ENCODE measurements around the gene DDA1.
A peak's percentile ranks its signal among the peaks of the same experiment; 100 is the strongest.

The DDA1 gene

DNA sequence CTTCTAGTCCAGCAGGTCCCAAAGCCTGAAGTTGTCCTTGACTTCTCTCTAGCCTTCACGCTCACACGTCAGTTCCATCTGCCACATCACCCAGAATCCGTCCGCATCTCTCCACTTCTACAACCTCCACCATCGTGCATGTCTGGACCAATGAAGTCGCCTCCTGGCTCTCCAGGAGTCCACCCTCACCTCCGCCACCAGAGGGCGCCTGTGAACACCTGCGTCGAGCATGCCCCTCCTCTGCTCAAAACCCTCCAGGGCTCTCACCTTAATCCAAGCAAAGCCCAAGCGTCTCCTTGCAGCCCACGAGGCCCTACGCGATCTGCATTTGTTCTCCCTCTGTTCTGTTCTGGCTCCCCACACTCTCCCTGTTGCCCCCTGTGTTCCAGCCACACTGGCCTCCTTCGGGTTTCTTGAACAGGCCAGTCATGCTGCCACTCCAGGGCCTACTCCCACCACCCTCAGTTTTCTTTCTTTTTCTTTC, 48.5 kb upstream of the DDA1 start (continued):
- TF ChIP-seq, protein P1, sequence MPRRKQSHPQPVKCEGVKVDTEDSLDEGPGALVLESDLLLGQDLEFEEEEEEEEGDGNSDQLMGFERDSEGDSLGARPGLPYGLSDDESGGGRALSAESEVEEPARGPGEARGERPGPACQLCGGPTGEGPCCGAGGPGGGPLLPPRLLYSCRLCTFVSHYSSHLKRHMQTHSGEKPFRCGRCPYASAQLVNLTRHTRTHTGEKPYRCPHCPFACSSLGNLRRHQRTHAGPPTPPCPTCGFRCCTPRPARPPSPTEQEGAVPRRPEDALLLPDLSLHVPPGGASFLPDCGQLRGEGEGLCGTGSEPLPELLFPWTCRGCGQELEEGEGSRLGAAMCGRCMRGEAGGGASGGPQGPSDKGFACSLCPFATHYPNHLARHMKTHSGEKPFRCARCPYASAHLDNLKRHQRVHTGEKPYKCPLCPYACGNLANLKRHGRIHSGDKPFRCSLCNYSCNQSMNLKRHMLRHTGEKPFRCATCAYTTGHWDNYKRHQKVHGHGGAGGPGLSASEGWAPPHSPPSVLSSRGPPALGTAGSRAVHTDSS (tag by site-specific recombination; IDR thresholded peaks at IDR 0.05), result no peak
- no peak for TF ChIP-seq OSR2 (tag by site-specific recombination; IDR thresholded peaks at IDR 0.05)
- peak; percentile 53; the same call in 1 of the 2 replicates for TF ChIP-seq KLF8 (tag by site-specific recombination; IDR thresholded peaks at IDR 0.05)
- peak; percentile 51 for TF ChIP-seq SP7 (tag by site-specific recombination; IDR thresholded peaks at IDR 0.05)
- TF ChIP-seq ZNF677 (tag by site-specific recombination; IDR thresholded peaks at IDR 0.05), result no peak
- TF ChIP-seq SP3 (tag by site-specific recombination; IDR thresholded peaks at IDR 0.05), result no peak
- TF ChIP-seq, protein P2, sequence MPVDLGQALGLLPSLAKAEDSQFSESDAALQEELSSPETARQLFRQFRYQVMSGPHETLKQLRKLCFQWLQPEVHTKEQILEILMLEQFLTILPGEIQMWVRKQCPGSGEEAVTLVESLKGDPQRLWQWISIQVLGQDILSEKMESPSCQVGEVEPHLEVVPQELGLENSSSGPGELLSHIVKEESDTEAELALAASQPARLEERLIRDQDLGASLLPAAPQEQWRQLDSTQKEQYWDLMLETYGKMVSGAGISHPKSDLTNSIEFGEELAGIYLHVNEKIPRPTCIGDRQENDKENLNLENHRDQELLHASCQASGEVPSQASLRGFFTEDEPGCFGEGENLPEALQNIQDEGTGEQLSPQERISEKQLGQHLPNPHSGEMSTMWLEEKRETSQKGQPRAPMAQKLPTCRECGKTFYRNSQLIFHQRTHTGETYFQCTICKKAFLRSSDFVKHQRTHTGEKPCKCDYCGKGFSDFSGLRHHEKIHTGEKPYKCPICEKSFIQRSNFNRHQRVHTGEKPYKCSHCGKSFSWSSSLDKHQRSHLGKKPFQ (tag by site-specific recombination; IDR thresholded peaks at IDR 0.05), result peak; percentile 59; the same call in 1 of the 2 replicates
- no peak for TF ChIP-seq ZSCAN23 (tag by site-specific recombination; IDR thresholded peaks at IDR 0.05)
- peak; percentile 72 for TF ChIP-seq ZBTB8A (tag by site-specific recombination; IDR thresholded peaks at IDR 0.05)
- TF ChIP-seq ZNF792 (tag by site-specific recombination; IDR thresholded peaks at IDR 0.05), result no peak
- TF ChIP-seq, protein P3, sequence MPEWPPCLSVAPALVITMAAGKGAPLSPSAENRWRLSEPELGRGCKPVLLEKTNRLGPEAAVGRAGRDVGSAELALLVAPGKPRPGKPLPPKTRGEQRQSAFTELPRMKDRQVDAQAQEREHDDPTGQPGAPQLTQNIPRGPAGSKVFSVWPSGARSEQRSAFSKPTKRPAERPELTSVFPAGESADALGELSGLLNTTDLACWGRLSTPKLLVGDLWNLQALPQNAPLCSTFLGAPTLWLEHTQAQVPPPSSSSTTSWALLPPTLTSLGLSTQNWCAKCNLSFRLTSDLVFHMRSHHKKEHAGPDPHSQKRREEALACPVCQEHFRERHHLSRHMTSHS (tag by site-specific recombination; IDR thresholded peaks at IDR 0.05), result no peak
- TF ChIP-seq ZNF2 (tag by site-specific recombination; IDR thresholded peaks at IDR 0.05), result peak; percentile 94; the same call in 1 of the 2 replicates
- TF ChIP-seq, protein P4, sequence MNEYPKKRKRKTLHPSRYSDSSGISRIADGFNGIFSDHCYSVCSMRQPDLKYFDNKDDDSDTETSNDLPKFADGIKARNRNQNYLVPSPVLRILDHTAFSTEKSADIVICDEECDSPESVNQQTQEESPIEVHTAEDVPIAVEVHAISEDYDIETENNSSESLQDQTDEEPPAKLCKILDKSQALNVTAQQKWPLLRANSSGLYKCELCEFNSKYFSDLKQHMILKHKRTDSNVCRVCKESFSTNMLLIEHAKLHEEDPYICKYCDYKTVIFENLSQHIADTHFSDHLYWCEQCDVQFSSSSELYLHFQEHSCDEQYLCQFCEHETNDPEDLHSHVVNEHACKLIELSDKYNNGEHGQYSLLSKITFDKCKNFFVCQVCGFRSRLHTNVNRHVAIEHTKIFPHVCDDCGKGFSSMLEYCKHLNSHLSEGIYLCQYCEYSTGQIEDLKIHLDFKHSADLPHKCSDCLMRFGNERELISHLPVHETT (tag by site-specific recombination; IDR thresholded peaks at IDR 0.05), result peak; percentile 45; the same call in 1 of the 2 replicates
- TF ChIP-seq ZNF76 (tag by site-specific recombination; IDR thresholded peaks at IDR 0.05; ENCODE audit: borderline replicate concordance, low read depth), result no peak
- peak; percentile 49; the same call in 1 of the 2 replicates for TF ChIP-seq ZNF629 (tag by site-specific recombination; IDR thresholded peaks at IDR 0.05)
- TF ChIP-seq ZNF37A (tag by site-specific recombination; IDR thresholded peaks at IDR 0.05), result no peak
- no peak for TF ChIP-seq ZNF791 (tag by site-specific recombination; IDR thresholded peaks at IDR 0.05)
- no peak for TF ChIP-seq ZNF292 (tag by site-specific recombination; IDR thresholded peaks at IDR 0.05; ENCODE audit: borderline replicate concordance, low read depth)
- no peak for TF ChIP-seq ZNF354C (tag by site-specific recombination; IDR thresholded peaks at IDR 0.05; ENCODE audit: borderline replicate concordance, low read depth)
- TF ChIP-seq SCRT1 (tag by site-specific recombination; IDR thresholded peaks at IDR 0.05; ENCODE audit: borderline replicate concordance), result no peak
- TF ChIP-seq, protein P5, sequence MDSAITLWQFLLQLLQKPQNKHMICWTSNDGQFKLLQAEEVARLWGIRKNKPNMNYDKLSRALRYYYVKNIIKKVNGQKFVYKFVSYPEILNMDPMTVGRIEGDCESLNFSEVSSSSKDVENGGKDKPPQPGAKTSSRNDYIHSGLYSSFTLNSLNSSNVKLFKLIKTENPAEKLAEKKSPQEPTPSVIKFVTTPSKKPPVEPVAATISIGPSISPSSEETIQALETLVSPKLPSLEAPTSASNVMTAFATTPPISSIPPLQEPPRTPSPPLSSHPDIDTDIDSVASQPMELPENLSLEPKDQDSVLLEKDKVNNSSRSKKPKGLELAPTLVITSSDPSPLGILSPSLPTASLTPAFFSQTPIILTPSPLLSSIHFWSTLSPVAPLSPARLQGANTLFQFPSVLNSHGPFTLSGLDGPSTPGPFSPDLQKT (IDR thresholded peaks at IDR 0.05; ENCODE audit: borderline replicate concordance, low read depth, low read length), result no peak
- TF ChIP-seq ZNF670 (tag by site-specific recombination; IDR thresholded peaks at IDR 0.05; ENCODE audit: low read depth), result no peak
- TF ChIP-seq, protein P6, sequence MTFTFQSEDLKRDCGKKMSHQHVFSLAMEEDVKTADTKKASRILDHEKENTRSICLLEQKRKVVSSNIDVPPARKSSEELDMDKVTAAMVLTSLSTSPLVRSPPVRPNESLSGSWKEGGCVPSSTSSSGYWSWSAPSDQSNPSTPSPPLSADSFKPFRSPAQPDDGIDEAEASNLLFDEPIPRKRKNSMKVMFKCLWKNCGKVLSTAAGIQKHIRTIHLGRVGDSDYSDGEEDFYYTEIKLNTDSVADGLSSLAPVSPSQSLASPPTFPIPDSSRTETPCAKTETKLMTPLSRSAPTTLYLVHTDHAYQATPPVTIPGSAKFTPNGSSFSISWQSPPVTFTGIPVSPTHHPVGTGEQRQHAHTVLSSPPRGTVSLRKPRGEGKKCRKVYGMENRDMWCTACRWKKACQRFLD (tag by site-specific recombination; IDR thresholded peaks at IDR 0.05), result no peak
- TF ChIP-seq ZNF248 (tag by site-specific recombination; IDR thresholded peaks at IDR 0.05), result no peak
- no peak; the same call in 1 of the 2 replicates for TF ChIP-seq ZFHX2 (tag by site-specific recombination; conservative IDR thresholded peaks at IDR 0.05)
- no peak for TF ChIP-seq ZNF350 (tag by site-specific recombination; IDR thresholded peaks at IDR 0.05)
- TF ChIP-seq GLIS2 (tag by site-specific recombination; IDR thresholded peaks at IDR 0.05), result no peak; the same call in 1 of the 2 replicates
- peak; percentile 20; the same call in 1 of the 2 replicates for TF ChIP-seq KLF9 (tag by site-specific recombination; IDR thresholded peaks at IDR 0.05; ENCODE audit: low read depth)
- TF ChIP-seq, protein P7, sequence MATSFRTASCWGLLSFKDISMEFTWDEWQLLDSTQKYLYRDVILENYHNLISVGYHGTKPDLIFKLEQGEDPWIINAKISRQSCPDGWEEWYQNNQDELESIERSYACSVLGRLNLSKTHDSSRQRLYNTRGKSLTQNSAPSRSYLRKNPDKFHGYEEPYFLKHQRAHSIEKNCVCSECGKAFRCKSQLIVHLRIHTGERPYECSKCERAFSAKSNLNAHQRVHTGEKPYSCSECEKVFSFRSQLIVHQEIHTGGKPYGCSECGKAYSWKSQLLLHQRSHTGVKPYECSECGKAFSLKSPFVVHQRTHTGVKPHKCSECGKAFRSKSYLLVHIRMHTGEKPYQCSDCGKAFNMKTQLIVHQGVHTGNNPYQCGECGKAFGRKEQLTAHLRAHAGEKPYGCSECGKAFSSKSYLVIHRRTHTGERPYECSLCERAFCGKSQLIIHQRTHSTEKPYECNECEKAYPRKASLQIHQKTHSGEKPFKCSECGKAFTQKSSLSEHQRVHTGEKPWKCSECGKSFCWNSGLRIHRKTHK (tag by site-specific recombination; IDR thresholded peaks at IDR 0.05), result no peak
- no peak for TF ChIP-seq TCF7L2 (IDR thresholded peaks at IDR 0.05; ENCODE audit: borderline replicate concordance, low read depth, low read length)
- no peak for TF ChIP-seq ZBTB21 (tag by site-specific recombination; IDR thresholded peaks at IDR 0.05)
- TF ChIP-seq SETDB1 (IDR thresholded peaks at IDR 0.05; ENCODE audit: insufficient read length, low read length), result no peak
- no peak for TF ChIP-seq ZNF211 (tag by site-specific recombination; IDR thresholded peaks at IDR 0.05; ENCODE audit: low read depth)

Data from HEK293 (cell line).